HG03097 (cell line): ENCODE results near the gene TMEM217.
"Not testable (repeated sequence)": the region's sequence is repeated elsewhere in the genome, so short reads cannot be mapped to it uniquely, and the experiment has no call there.

Source experiments
- ATAC-seq: cut with Tn5 transposase; IDR thresholded peaks from one replicate; pipeline ENCODE4 v1.9.1; 2021; ENCODE audit not compliant: unreplicated experiment, low FRiP score

TMEM217 gene

DNA sequence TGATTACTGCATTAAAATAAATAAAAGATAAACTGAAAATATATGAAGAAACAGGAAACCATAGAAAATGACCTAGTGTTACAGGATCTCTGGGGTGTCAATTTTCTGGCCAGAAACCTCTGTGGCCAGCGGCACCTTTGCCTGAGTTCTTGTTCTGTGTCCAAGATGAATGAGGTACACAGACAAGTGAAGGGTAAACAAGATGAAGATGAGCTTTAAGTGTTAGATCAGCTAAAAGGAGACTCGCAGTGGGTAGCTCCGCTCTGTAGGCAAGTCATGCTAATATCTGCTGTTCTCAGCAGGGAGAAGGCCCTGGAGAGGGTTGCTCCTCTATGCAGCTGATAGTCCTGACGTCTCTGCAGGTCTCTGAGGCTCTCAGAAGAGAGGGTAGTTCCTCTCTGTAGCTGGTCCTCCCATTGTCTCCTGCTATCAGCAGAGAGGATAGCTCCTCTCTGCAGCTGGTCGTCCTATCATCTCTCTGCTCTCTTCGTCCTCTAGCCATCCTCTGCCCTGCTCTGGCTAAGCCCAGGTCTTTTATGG lies 36.3 kb downstream of the TMEM217 start:
- no peak for ATAC-seq

DNA sequence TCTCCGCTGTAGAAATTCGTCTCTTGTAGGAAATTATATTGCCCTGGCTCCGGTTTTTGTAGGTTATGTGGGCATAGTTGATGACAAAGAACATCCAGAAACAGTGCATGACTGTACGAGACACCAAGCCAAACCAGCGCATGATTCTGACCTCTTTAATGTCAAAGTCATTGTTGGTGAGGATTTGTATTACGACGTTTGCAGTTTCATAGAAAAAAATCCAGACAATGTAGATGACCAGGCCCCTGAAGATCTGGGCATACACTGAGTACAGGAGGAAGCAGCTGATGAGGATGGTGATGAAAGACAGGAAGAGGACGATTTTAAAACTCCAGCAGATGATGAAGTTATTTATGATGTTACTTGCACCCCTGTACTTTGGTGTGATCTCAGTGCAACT lies 39.4 kb downstream of the TMEM217 start:
- ATAC-seq, result no peak

DNA sequence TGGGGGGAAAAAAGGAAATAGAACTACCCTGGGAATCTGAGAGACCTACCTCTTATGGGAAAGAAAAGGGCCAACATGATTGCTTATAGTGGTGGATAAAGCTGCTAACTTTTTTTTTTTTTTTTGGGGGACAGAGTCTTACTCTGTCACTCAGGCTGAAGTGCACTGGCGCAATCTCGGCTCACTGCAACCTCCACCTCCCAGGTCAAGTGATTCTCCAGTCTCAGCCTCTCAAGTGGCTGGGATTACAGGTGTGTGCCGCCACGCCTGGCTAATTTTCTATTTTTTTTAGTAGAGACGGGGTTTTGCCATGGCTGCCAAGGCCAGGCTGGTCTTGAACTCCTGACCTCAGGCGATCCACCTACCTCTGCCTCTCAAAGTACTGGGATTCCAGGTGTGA lies 39.9 kb downstream of the TMEM217 start:
- no peak for ATAC-seq

DNA sequence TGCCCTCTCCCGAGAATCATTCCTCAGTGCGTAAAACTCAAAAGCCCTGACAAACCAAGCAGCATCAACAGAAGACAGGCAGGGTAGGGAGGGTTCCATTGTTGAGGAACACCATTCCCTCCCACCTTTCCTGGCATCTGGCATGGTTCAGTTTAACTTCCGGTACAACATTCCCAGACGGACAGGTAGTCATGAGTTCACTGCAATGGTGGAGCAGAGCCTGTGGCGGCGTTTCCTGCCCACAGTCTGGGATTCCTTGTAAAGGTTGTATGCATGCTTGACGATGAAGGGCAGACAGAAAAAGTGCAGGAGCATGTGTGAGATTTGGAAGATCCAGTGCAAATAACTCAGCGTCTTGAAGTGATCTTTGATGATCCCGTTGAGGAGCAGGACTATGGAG lies 45.7 kb downstream of the TMEM217 start:
- no peak for ATAC-seq

DNA sequence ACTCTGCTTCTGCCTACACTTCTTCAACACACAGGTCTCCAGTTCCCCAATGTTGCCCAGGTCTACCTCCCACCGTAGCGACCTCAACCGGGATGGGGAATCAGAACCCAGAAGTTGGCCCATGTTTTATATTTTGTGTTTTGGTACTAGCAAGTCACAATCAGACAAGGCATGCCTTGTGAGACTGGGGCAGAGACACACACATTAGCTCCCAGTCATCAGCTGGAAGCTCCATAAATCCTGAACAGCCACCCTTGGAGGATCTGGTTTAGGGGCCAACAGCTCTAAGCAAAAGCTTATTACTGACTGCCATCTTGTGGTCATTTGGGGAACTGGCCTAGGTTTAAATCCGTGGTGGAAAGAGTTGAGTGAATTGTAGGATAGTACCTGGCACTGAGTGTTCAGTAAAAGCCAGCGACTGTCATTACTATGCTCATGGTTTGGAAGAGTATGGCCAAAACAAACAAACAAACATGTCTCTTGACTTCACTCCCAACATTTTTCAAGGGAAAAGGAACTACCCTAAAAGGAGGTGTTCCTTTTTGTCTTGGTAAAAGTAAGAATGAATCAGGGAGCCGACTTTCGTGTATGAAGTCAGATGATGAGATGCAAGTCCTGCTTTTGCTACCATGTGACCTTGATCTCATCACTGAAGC lies 47.5 kb downstream of the TMEM217 start:
- ATAC-seq, result no peak

DNA sequence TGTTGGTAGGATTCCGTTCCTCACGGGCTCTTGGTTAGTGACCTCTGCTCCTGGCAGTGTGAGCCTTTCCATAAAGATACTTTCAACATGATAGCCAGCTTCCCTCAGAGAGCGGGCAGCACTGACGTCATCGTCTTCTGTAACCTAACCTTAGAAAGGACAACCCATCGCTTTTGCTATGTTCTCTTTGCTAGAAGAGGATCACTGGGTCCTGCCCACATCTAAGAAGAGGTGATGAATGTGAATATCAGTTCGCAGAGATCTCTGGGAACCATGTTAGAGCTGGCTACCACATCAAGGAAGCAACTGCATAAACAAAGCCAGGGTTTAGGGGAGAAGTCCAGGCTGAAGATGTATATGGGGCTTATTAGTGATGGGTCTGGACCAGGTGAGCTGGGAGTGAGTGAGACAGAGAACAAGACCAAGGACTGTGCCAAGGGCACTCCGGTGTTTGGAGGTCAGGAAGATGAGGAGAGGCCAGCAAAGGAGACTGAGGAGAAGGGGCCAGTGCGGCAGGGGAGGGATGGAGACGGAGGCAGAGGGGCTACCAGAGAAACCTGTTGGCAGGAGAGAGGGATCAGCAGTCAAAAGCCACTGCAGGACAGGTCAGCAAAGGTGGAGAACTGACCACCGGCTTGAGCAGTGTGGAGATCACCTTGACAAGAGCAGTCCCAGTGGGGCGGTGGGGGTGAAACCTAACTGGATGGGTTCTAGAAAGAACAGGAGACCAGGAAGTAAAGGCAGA lies 48.3 kb downstream of the TMEM217 start:
- no peak for ATAC-seq

DNA sequence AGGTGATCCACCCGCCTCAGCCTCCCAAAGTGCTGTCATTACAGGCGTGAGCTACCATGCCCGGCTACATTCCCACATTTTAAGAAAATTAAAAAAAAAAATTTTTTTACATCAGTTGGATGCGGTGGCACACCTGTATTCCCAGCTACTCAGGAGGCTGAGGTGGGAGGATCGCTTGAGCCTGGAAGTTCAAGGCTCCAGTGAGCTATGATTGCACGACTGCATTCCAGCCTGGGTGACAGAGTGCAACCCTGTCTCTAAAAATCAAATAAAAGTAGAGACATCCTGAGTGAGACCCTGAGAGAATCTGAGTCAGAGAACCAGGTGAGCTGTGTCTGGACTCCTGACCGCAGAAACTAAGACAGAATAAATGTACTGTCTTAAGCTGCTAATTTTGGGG lies 49.2 kb downstream of the TMEM217 start:
- no peak for ATAC-seq

DNA sequence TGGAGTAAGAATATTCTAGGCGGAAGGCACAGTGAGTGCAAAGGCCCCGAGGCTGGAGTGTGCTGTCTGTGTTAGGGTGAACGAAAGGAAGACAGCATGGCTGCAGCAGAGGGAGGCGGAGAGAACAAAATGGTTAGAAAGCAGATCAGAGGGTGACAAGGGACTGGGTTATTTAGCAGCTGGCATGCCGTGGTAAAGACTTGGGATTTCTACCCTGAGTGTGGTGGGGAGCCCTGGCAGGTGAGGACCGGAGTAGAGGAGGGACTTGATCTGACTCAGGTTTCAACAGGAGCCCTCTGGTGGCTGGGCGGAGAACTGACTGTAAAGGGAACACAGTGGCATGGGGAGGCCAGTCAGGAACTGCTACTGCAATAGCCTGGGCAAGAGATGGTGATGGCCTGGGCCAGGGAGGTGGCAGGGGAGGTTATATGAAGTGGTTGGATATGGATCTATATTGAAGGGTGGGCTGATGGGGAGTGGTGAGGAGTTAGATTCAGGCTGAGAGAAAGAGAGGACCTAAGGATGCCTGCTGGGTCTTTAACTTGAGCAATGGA lies 50.0 kb downstream of the TMEM217 start:
- ATAC-seq, result no peak

DNA sequence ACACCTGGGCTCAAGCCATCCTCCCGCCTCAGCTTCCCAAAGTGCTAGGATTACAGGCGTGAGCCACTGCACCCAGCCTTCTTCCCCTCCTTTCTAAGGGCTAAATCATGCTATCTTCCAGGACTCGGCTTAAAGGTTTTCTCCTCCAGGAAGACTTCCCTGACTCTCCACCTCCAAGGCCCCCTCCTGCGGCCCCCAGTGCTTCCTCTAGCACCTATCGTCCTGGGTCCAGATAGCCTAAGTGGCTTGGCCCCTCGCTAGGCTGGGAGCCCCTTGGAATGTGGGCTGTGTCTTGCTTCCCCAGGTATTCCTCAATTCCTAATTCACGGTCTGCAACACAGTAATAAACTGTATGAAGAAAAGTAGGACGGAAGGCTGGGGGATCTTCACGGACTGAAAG lies 51.3 kb downstream of the TMEM217 start:
- no peak for ATAC-seq

DNA sequence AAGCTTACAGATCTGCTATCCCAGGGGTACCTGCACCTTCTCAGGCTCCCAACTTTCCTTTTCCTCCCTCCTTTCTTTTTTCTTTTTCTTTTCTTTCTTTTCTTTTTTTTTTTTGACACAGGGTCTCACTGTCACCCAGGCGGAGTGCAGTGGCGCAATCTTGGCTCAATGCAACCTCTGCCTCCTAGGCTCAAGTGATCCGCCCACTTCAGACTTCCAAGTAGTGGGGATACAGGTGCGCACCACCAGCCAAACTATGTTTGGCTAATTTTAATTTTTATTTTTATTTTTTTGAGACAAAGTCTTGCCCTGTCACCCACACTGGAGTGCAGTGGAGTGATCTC lies 52.0 kb downstream of the TMEM217 start:
- ATAC-seq, result no peak

DNA sequence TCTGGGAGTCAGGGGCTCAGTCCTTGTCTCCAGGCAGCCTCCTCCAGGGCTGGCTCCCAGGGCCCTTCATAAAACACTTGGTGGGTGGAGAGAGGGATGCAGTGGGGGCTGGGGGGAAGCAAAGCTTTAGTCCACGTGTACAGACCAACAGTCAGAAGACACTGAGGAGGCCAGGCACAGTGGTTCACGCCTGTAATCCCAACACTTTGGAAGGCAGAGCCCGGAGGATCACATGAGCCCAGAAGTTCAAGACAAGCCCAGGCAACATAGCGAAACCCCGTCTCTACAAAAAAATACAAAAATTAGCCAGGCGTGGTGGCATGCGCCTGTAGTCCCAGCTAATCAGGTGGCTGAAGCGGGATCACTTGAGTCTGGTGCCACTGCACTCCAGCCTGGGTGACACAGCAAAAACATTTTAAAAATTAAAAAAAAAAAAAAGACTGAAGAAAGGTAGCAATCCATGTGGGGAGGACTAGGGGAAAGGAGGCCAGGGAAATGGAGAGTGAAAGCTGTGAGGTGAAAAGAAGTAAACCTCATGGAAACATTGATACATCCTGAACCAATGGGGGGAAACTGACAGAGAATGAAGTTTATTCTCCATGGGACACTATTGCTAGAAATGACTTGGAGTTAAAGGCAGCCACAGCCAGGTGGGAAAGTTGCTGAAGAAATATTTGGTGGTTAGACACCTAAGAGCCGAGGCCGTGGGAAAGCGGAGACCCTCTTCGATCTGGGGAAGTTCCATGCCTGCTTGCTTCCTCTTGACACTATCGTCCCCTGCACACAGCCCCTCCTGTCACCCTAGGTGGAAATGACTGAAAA lies 52.6 kb downstream of the TMEM217 start:
- ATAC-seq, result no peak

DNA sequence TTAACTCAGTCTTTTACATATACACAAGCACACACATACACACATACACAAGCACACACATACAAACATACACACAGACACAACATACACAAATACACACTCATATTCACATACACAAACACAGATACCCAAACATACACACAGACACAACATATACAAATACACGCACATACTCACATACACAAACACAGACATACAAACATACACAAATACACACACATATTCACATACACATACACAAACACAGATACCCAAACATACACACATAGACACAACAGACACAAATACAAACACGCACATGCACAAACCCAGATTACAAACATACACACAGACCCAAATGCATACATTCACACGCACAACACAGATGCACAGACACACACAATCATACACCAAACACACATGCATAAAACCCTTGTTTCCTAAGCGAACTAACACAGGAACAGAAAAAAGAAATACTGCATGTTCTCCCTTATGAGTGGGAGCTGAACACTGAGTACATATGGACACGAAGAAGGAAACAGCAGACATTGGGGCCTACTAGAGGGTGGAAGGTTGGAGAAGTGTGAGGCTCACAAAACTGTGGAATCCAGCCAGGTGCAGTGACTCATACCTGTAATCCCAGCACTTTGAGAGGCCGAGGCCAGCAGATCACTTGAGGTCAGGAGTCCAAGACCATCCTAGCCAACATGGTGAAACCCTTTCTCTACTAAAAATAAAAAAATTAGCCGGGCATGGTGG lies 53.8 kb downstream of the TMEM217 start:
- no peak for ATAC-seq

DNA sequence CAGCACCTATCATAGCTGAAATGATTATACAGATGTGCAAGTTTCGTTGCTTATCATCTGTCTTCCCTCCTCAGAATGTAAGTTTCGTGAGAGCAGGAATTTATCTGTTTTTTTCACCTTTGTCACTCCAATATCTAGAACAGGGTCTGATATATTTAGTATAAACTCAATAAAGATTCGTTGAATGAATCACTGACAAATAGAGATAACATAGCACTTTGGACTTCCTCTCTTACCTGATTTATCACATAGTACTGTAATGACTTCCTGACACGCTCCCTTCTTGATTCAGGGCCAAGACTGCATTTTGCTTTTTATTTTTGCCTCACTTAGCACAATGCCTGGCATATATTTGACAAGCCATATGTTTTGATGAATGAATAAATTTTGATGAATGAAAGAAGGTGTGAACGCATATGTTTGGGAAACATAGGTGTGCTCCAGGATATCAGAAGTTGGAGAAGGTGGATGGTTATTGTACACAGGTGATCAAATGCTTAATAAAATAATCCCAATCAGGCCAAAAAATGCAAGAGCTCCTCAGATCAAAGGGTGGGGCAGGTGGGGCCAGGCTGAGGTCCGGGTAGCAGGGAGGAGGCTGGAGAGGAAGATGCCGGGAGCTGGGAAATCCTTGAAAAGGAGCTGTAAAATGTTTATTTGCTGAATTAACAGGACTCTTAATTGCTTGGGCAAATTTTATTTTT lies 55.0 kb downstream of the TMEM217 start:
- ATAC-seq, result no peak

DNA sequence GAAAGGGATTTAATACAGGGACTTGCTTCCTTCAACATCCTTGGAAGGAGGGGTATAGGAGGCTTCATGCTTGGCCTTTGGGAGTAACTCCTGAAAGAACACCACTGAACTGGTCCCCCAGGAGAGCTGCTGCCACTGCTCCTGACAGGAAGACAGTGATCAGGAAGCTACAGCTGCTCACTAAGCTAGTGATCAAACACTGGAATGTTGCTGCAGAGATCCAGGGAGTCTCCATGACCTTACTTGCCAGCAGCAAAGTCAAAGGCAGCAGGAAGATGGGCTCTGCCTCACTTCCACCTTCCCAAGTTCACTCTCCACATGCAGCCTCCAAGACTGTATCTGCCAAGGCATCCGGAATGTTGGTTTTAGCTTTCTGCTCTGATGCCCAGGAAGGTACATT lies 56.2 kb downstream of the TMEM217 start:
- ATAC-seq, result no peak

DNA sequence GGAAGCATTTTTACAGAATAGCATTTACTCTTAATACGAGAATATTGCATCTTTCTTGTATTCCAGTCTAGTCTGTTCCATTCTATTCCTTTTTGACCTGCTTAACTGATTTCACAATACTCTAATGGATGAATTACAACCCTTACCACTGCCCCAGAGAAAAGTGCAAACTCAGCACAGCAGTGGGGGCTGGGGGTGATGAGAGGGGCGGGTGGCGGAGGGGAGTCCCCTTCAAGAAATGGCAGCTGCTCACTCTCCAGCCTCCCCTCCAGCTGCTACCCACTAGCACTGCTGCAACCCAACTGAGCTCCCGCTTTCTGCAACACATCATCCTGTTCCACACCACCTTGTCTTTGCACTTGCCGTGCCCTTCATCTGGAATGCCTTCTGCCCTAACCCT lies 57.9 kb downstream of the TMEM217 start:
- no peak for ATAC-seq

DNA sequence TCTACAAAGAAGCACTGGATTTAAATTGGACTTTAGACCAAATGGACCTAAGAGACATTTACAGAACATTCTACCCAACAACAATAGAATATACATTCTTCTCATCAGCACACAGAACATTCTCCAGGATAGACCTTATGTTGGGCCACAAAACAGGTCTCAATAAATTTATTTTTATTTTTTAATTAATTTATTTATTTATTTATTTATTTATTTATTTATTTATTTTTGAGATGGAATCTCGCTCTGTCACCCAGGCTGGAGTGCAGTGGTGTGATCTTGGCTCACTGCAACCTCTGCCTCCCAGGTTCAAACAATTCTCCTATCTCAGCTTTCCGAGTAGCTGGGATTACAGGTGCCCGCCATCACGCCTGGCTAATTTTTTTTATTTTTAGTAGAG lies 61.5 kb downstream of the TMEM217 start:
- ATAC-seq, result not testable (repeated sequence)

DNA sequence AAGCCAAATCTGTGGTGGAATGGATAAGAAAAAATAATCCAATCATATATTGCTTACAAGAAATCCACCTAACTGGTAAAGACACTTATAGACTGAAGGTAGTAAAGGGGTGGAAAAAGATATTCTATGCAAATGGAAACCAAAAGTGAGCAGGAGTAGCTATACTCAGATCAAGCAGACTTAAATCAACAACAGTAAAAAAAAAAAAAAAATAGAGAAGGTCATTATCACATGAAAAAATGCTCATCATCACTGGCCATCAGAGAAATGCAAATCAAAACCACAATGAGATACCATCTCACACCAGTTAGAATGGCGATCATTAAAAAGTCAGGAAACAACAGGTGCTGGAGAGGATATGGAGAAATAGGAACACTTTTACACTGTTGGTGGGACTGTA lies 63.1 kb downstream of the TMEM217 start:
- not testable (repeated sequence) for ATAC-seq

DNA sequence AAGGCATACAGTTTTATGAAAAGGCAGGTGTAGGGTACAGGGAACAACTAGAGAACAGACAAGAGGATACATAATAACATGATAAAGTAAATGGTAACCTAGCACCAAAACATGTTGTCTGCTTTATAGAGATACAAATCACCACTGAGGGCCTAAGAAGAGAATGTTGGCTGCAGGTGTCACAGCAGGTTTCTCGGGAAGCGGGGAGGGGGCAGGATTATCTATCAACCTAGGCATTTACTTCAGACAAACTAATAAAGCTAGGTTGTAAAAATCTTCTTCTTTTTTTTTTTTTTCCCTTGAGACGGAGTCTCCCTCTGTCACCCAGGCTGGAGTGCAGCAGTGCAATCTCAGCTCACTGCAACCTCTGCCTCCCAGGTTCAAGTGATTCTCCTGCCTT lies 65.3 kb downstream of the TMEM217 start:
- ATAC-seq, result no peak

DNA sequence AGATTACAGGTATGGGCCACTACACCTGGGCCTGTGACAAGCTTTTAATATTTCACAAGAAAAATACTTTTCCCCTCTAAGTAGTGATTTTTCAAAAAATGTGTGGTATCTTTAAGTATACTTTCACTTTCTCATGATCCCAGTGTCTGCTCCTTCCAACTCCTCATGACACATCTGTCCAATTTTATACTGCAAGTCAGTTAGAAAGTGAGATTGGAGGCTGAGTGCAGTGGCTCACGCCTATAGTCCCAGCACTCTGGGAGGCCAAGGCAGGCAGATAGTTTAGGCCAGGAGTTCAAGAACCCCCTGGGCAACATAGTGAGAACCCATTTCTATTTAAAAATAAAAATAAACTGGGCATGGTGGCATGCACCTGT lies 67.8 kb downstream of the TMEM217 start:
- no peak for ATAC-seq

DNA sequence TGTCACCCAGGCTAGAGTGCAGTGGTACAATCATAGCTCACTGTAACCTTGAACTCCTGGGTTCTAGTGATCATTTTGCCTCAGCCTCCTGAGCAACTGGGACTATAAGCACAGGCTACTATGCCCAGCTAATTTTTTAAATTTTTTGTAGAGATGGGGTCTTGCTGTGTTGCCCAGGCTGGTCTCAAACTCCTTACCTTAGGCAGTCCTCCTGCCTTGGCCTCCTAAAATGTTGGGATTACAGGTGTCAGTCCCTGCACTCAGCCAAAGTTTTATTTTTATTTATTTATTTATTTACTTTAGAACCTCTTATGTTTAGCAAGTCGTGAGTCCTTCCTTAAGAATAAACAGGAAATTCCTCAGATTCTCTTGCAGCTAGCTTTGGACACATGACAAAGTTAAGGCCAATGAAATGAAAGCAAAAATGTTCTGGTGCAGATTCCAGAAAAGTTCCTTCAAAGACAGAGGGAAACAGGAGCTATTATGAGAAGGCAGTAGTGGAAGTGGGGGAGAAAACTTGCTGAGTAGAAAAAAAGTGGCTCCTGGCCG lies 68.9 kb downstream of the TMEM217 start:
- ATAC-seq, result no peak
